GM21825 (cell line): ENCODE data around the gene TMEM225B.
"Not testable (repeated sequence)": the region's sequence is repeated elsewhere in the genome, so short reads cannot be mapped to it uniquely, and the experiment has no call there.

Experiments
- ATAC-seq: cut with Tn5 transposase; IDR thresholded peaks from one replicate; pipeline ENCODE4 v1.9.1; 2021; ENCODE audit warnings: mild to moderate bottlenecking, moderate library complexity; ENCODE audit not compliant: unreplicated experiment

The TMEM225B gene

GRCh38 chr7:99597762-99598501 is at the start of gene TMEM225B:
Gene TMEM225B (plus strand): TSS chr7:99598267. CDS start chr7:99604389, 6,122 bp downstream.
- ATAC-seq: no peak

GRCh38 chr7:99549545-99549944 is 48.5 kb upstream of the TMEM225B start:
- not testable (repeated sequence) for ATAC-seq

- ATAC-seq: no peak
Measured at GRCh38 chr7:99551334-99551733, 46.7 kb upstream of the TMEM225B start.

GRCh38 chr7:99551767-99552463 is 46.2 kb upstream of the TMEM225B start, which contains the start of gene FAM200A:
Gene FAM200A (minus strand): TSS chr7:99552114. CDS start chr7:99548407, 3,707 bp downstream.
- peak; percentile 97 for ATAC-seq

GRCh38 chr7:99553039-99553438 is 45.0 kb upstream of the TMEM225B start:
- ATAC-seq: no peak

GRCh38 chr7:99554939-99555338 is 43.1 kb upstream of the TMEM225B start:
- no peak for ATAC-seq

- ATAC-seq: no peak
Measured at GRCh38 chr7:99557196-99557607, 40.9 kb upstream of the TMEM225B start.

- peak; percentile 29 for ATAC-seq
Measured at GRCh38 chr7:99557940-99558305, 40.1 kb upstream of the TMEM225B start.

GRCh38 chr7:99558306-99559174 is 39.5 kb upstream of the TMEM225B start, which contains the start of gene ZNF655:
Gene ZNF655 (plus strand): TSS chr7:99558642. CDS start chr7:99560560, 1,918 bp downstream.
- ATAC-seq: peak; percentile 66

- no peak for ATAC-seq
Measured at GRCh38 chr7:99559175-99559915, 38.7 kb upstream of the TMEM225B start.

GRCh38 chr7:99560834-99561736 is 37.0 kb upstream of the TMEM225B start:
- ATAC-seq: no peak

- no peak for ATAC-seq
Measured at GRCh38 chr7:99561737-99562051, 36.4 kb upstream of the TMEM225B start.

GRCh38 chr7:99562114-99562784 is 35.8 kb upstream of the TMEM225B start:
- no peak for ATAC-seq

GRCh38 chr7:99562832-99563231 is 35.2 kb upstream of the TMEM225B start:
- ATAC-seq: no peak

GRCh38 chr7:99563650-99564049 is 34.4 kb upstream of the TMEM225B start:
- no peak for ATAC-seq

GRCh38 chr7:99568770-99569169 is 29.3 kb upstream of the TMEM225B start:
- ATAC-seq: not testable (repeated sequence)

GRCh38 chr7:99571768-99572167 is 26.3 kb upstream of the TMEM225B start:
- no peak for ATAC-seq

GRCh38 chr7:99573257-99573656 is 24.8 kb upstream of the TMEM225B start:
- ATAC-seq: no peak

- ATAC-seq: no peak
Measured at GRCh38 chr7:99576251-99576650, 21.8 kb upstream of the TMEM225B start.
